ENCODE results near the gene NINJ2.

Gene NINJ2

GRCh38 chr12:536751-537245 is 126.4 kb downstream of the NINJ2 start:
- no peak for FAIRE-seq
- no peak for DNase-seq (ENCODE audit: insufficient read length, low spot score)

- no peak for DNase-seq (ENCODE audit: insufficient read length, low spot score)
- no peak for FAIRE-seq
These were observed 127.8 kb downstream of the NINJ2 start for GRCh38 chr12:535396-535795.

- DNase-seq (ENCODE audit: insufficient read length, low spot score) (no peak), FAIRE-seq (no peak)
These were observed 129.0 kb downstream of the NINJ2 start for GRCh38 chr12:534216-534615.

DNA sequence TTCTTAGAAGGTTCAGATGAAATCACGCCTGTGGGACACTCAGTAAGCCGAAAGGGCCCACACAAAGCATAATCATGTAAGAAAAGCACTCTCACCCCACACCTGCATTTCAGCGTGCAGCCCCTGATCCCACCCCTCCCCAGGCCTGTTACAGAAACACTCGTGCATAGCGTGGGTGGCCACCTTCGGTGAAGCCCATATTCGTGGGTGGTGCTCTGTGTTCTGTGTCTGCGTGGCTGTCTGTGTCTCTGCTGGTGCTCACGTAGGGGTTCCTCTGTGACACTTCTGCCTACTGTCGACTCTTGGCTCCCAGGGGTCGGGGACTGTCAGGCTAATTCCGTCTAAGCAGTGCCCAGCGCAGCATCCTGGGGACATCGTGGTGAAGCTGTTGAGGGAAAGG is 129.5 kb downstream of the NINJ2 start:
- no peak for DNase-seq (ENCODE audit: insufficient read length, low spot score)
- FAIRE-seq, result no peak

DNA sequence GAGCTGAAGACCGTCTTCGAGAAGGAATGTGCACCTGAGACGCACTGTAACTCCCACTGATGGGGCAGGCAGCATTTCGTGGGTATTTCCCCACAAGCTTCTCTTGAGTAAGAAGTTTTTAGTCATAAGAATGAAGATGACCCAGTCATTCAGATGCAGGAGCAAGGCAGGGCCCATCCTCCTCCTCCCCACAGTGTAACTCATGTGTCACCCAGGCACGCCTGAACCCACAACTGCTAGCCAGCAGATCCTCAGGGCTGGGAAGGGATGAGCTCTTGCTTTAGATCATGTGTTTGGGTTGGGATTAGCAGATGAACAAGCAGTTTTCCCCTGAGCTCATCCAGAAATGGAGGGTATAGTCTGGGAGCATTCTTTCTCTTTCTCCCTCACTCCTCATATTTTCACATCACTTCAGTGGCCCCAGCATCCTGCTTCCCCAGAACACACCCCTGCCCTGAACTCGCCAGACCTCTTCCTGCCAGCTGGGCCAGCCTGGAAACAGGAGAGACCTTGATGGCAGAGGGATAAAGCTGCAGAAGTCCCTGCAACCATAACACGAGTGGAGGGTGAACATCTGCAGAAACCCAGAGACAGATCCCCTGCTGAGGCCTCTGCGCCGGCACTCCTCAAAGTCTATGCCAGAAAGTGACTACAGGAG is 130.2 kb downstream of the NINJ2 start:
- FAIRE-seq (no peak), DNase-seq (ENCODE audit: insufficient read length, low spot score) (no peak)

DNA sequence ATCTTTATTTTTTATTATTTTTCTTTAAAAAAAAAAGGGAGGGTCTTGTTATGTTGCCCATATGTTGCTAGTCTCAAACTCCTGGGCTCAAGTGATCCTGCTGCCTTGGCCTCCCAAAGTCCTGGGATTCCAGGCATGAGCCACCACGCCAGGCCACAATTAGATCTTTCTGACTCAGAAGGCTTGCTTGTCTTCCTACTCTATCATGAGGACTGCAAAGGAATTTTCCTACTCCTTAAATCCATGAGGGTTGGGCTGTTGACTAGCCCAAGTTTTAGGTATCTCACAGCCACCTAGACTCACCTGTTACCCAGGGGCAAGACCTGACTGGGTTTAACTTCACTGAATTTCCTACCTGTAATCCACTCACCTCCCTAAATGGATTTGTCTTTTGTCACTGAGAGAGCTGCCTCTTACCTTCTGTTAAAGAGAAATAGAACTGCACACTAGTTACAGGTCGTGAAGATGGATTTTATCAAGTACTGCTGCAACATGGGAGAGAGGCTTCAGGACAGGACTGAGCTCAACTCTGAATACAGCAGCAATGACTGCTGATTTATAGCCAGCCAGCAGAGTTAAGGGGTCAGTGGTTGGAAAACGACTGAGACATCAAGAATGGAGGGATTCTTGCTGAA is 131.2 kb downstream of the NINJ2 start:
- DNase-seq (ENCODE audit: insufficient read length, low spot score) (no peak), FAIRE-seq (no peak)

- DNase-seq (ENCODE audit: insufficient read length, low spot score) (no peak), FAIRE-seq (no peak)
These were observed 132.4 kb downstream of the NINJ2 start for GRCh38 chr12:530821-531220.

DNA sequence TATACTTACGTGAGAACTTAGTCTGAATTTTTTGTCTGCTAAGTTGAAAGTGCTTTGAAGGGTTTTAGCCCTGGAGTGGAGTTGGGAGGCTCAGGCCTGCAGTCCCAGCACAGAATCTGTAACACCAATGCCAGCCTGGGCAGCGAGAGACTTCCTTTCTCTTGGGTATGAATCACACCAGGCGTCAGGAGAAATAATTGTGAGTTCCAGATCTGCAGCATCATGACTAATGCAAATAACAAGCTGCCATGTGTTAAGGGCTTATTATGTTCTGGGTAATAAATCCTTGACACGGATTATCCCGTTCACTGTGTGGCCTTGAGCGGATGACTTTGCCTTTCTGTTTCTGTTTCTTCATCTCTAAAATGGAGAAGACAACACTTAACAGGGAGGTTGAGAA is 132.9 kb downstream of the NINJ2 start:
- FAIRE-seq (no peak), DNase-seq (ENCODE audit: insufficient read length, low spot score) (no peak)

- no peak for FAIRE-seq
- no peak for DNase-seq (ENCODE audit: insufficient read length, low spot score)
These were observed 135.5 kb downstream of the NINJ2 start for GRCh38 chr12:527729-528128.

GRCh38 chr12:527241-527640 is 136.0 kb downstream of the NINJ2 start:
- FAIRE-seq (no peak), DNase-seq (ENCODE audit: insufficient read length, low spot score) (no peak)

DNA sequence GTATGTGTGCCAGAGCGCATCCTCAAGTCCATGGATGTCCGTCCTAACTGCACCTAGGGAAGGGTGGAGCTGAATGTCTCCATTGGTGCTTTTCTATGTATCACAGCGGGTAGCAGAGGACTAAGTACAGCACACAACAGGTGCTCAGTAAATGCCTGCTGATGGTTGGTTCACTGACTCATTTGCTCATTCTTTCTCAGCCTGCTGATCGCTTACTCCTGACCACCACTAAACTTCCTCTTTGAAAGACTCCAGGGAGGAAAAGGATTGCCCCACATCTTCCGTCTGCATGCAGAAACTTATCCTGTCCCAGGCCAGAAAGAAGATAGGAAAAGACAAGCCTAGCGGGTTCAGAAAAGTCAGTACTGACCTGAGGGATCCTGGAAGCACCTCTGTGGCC is 137.2 kb downstream of the NINJ2 start:
- FAIRE-seq (no peak), DNase-seq (ENCODE audit: insufficient read length, low spot score) (no peak)

DNA sequence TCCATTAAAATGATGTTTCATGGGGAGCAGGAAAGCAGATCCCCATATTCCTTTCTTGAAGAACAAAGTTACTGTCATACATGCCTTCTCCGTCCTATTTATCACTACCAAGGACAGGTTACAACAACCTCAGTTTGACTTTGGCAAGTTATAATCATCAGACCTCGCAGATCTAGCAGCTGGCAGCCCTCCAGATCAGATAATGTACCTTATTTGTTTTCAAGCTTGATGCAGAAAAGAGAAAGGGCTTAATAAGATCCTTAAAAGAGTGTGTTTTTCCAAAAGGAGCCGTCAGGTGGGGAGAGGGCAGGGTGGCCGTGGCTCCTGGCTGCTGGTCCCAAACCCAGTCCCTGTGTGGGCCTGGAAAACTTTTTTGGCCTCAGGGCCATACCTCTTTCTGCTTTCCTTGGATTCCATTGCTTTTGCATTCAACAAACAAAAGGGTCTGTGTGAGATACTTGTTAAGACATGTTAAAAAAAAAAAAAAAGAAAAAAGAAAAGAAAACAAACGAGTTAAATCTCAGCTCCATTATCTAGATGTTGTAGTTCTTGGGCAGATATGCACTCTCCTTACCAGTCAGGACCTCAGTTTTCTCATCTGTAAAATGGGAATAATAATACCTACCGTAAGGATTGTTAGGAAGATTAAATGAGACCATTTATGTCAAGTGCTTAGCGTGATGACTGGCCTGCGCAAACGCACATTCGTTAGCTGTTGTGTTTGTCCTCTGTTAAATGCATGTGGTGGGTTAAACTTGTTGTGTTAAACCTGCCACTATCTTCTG is 138.9 kb downstream of the NINJ2 start:
- no peak for DNase-seq (ENCODE audit: insufficient read length, low spot score)
- no peak for FAIRE-seq

GRCh38 chr12:522692-523378 is 140.4 kb downstream of the NINJ2 start:
- DNase-seq (ENCODE audit: insufficient read length, low spot score) (no peak), FAIRE-seq (no peak)

GRCh38 chr12:520119-520518 is 143.1 kb downstream of the NINJ2 start:
- no peak for FAIRE-seq

GRCh38 chr12:517538-517937 is 145.7 kb downstream of the NINJ2 start:
- FAIRE-seq, result no peak
- DNase-seq (ENCODE audit: insufficient read length, low spot score), result no peak

More at GRCh38 chr12:520119-520518, 143.1 kb downstream of the NINJ2 start:
- DNase-seq (ENCODE audit: insufficient read length, low spot score), result no peak

Measured in GM19239 (cell line).